Muscle layer of duodenum (tissue), 2 donors: ENCODE results near the gene NOC4L.
"Not testable (repeated sequence)": the region's sequence is repeated elsewhere in the genome, so short reads cannot be mapped to it uniquely, and the experiment has no call there.

Source experiments
- H3K27ac ChIP-seq: one replicate; pipeline ENCODE4 v1.7.0; 2013; ENCODE audit warnings: mild to moderate bottlenecking, low read length
- H3K27me3 ChIP-seq: one replicate; pipeline ENCODE4 v1.7.0; 2013; ENCODE audit warnings: low read depth, mild to moderate bottlenecking, control low read depth, low read length
- H3K36me3 ChIP-seq, 2 donors: one replicate each; pipeline ENCODE4 v1.7.0; 2013; ENCODE audit warnings: low read length in 2 of 2, control low read depth in 1 of 2, mild to moderate bottlenecking in 1 of 2; ENCODE audit not compliant: insufficient read depth in 2 of 2, control insufficient read depth in 1 of 2
- H3K4me1 ChIP-seq, 2 donors: one replicate each; pipeline ENCODE4 v1.7.0; 2013; ENCODE audit warnings: low read length in 2 of 2, mild to moderate bottlenecking in 2 of 2, control low read depth in 1 of 2, moderate library complexity in 1 of 2; ENCODE audit not compliant: insufficient read depth in 2 of 2, control insufficient read depth in 1 of 2
- H3K4me3 ChIP-seq, 2 donors: one replicate each; pipeline ENCODE4 v1.7.0; 2013; ENCODE audit warnings: low read length in 2 of 2, low read depth in 1 of 2, mild to moderate bottlenecking in 1 of 2
- H3K9me3 ChIP-seq, 2 donors: one replicate each; pipeline ENCODE4 v1.7.0; 2013; ENCODE audit warnings: low read length in 2 of 2, control low read depth in 1 of 2, mild to moderate bottlenecking in 1 of 2; ENCODE audit not compliant: control insufficient read depth in 1 of 2
- donor health status: healthy.

The NOC4L gene

GRCh38 chr12:132190834-132191500 is 46.7 kb downstream of the NOC4L start:
- Histone ChIP-seq H3K27me3 (no peaks in the 10 kb centered on the region), H3K4me3 (no peak overlapping the region), H3K36me3 (peaks cover 0 to 5% of the 10 kb centered on the region in 2 donors), H3K4me1 (peaks cover 0 to 21% of the 10 kb centered on the region in 2 donors), H3K9me3 (peaks cover 5 to 16% of the 10 kb centered on the region in 2 donors), H3K27ac (no peak overlapping the region)

GRCh38 chr12:132191715-132192553 is 47.7 kb downstream of the NOC4L start:
- H3K36me3 ChIP-seq: peaks cover 0 to 5% of the 10 kb centered on the region in 2 donors
- no peak overlapping the region for H3K4me3 ChIP-seq
- no peak overlapping the region for H3K27ac ChIP-seq
- H3K9me3 ChIP-seq: peaks cover 5 to 15% of the 10 kb centered on the region in 2 donors
- peaks cover 0 to 21% of the 10 kb centered on the region in 2 donors for H3K4me1 ChIP-seq
- H3K27me3 ChIP-seq: no peaks in the 10 kb centered on the region

- Histone ChIP-seq H3K27ac (no peak overlapping the region), H3K36me3 (peaks cover 0 to 5% of the 10 kb centered on the region in 2 donors), H3K27me3 (no peaks in the 10 kb centered on the region), H3K4me1 (peaks cover 0 to 16% of the 10 kb centered on the region in 2 donors), H3K9me3 (peaks cover 5 to 14% of the 10 kb centered on the region in 2 donors), H3K4me3 (peak overlapping the region in 1 of 2 donors; percentile 2)
Measured at GRCh38 chr12:132194056-132194455, 49.8 kb downstream of the NOC4L start.

GRCh38 chr12:132194556-132194955 is 50.3 kb downstream of the NOC4L start:
- Histone ChIP-seq H3K9me3 (peaks cover 5 to 14% of the 10 kb centered on the region in 2 donors), H3K4me3 (peak overlapping the region in 1 of 2 donors; percentile 2), H3K36me3 (peaks cover 0 to 5% of the 10 kb centered on the region in 2 donors), H3K27ac (no peak overlapping the region), H3K27me3 (no peaks in the 10 kb centered on the region), H3K4me1 (peaks cover 0 to 12% of the 10 kb centered on the region in 2 donors)

- not testable (repeated sequence) for H3K27ac ChIP-seq, H3K4me3 ChIP-seq
Measured at GRCh38 chr12:132195242-132195641, 51.0 kb downstream of the NOC4L start.

GRCh38 chr12:132196038-132196872 is 52.0 kb downstream of the NOC4L start:
- Histone ChIP-seq H3K9me3 (peaks cover 5 to 14% of the 10 kb centered on the region in 2 donors), H3K4me1 (no peaks in the 10 kb centered on the region), H3K4me3 (no peak overlapping the region), H3K27me3 (no peaks in the 10 kb centered on the region), H3K36me3 (peaks cover 0 to 5% of the 10 kb centered on the region in 2 donors), H3K27ac (no peak overlapping the region)

More at GRCh38 chr12:132195242-132195641, 51.0 kb downstream of the NOC4L start:
- H3K36me3 ChIP-seq, H3K27me3 ChIP-seq, H3K4me1 ChIP-seq: not testable (repeated sequence)
- H3K9me3 ChIP-seq: peaks cover 5 to 14% of the 10 kb centered on the region in 2 donors

GRCh38 chr12:132196873-132197390 is 52.7 kb downstream of the NOC4L start:
- no peaks in the 10 kb centered on the region for H3K27me3 ChIP-seq
- no peak overlapping the region for H3K27ac ChIP-seq
- H3K36me3 ChIP-seq: peaks cover 0 to 5% of the 10 kb centered on the region in 2 donors

GRCh38 chr12:132197581-132198354 is 53.5 kb downstream of the NOC4L start:
- H3K4me1 ChIP-seq: no peaks in the 10 kb centered on the region
- H3K4me3 ChIP-seq: no peak overlapping the region
- H3K9me3 ChIP-seq: peaks cover 5 to 14% of the 10 kb centered on the region in 2 donors
- no peaks in the 10 kb centered on the region for H3K27me3 ChIP-seq
- peaks cover 0 to 5% of the 10 kb centered on the region in 2 donors for H3K36me3 ChIP-seq
- no peak overlapping the region for H3K27ac ChIP-seq

More at GRCh38 chr12:132196873-132197390, 52.7 kb downstream of the NOC4L start:
- no peak overlapping the region for H3K4me3 ChIP-seq
- H3K9me3 ChIP-seq: peaks cover 5 to 14% of the 10 kb centered on the region in 2 donors
- H3K4me1 ChIP-seq: no peaks in the 10 kb centered on the region

GRCh38 chr12:132199101-132199500 is 54.8 kb downstream of the NOC4L start:
- Histone ChIP-seq H3K27ac (no peak overlapping the region), H3K27me3 (peaks cover 4% of the 10 kb centered on the region), H3K4me1 (no peaks in the 10 kb centered on the region), H3K36me3 (peaks cover 0 to 4% of the 10 kb centered on the region in 2 donors), H3K9me3 (peaks cover 0 to 6% of the 10 kb centered on the region in 2 donors), H3K4me3 (no peak overlapping the region)
